ENCODE results near the gene BNIPL.

Gene BNIPL, protein sequence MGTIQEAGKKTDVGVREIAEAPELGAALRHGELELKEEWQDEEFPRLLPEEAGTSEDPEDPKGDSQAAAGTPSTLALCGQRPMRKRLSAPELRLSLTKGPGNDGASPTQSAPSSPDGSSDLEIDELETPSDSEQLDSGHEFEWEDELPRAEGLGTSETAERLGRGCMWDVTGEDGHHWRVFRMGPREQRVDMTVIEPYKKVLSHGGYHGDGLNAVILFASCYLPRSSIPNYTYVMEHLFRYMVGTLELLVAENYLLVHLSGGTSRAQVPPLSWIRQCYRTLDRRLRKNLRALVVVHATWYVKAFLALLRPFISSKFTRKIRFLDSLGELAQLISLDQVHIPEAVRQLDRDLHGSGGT

GRCh38 chr1:151036356-151036755, at the start of gene BNIPL:
BNIPL (plus strand) TSS chr1:151036586; CDS start chr1:151036726, 140 bp downstream.
- no peak for DNase-seq (ENCODE audit: low read depth)

GRCh38 chr1:150987924-150988323, 48.5 kb upstream of the BNIPL start:
- no peak overlapping the region for H3K4me3 ChIP-seq (ENCODE audit: low read depth, low read length)
- DNase-seq (ENCODE audit: low read depth) = no peak

More at GRCh38 chr1:151036356-151036755, at the start of gene BNIPL:
- H3K4me3 ChIP-seq (ENCODE audit: low read depth, low read length) = no peak within 1 kb of the TSS

GRCh38 chr1:150992626-150993025, 43.8 kb upstream of the BNIPL start:
- DNase-seq (ENCODE audit: low read depth) = no peak
- H3K4me3 ChIP-seq (ENCODE audit: low read depth, low read length) = no peak overlapping the region

- H3K4me3 ChIP-seq (ENCODE audit: low read depth, low read length) = no peak overlapping the region
- no peak for DNase-seq (ENCODE audit: low read depth)
Observed at GRCh38 chr1:150994248-150994647, 42.1 kb upstream of the BNIPL start.

- no peak for DNase-seq (ENCODE audit: low read depth)
- no peak overlapping the region for H3K4me3 ChIP-seq (ENCODE audit: low read depth, low read length)
Observed at GRCh38 chr1:150995460-150995859, 40.9 kb upstream of the BNIPL start.

DNA sequence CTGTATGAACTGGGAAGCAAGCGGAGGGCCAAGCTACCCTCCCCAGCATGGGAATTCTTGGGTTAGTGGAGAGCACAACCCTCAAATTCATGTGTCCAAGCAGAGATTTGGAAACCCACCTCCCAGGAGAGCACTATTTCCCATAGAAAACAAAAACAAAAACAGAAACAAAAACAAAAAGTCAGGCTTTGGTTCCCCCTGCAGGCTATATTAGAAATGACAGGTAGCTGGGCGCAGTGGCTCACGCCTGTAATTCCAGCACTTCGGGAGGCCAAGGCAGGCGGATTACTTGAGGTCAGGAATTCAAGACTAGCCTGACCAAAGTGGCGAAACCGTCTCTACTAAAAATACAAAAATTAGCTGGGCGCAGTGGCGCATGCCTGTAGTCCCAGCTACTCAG, 40.5 kb upstream of the BNIPL start:
- no peak overlapping the region for H3K4me3 ChIP-seq (ENCODE audit: low read depth, low read length)
- no peak for DNase-seq (ENCODE audit: low read depth)

DNA sequence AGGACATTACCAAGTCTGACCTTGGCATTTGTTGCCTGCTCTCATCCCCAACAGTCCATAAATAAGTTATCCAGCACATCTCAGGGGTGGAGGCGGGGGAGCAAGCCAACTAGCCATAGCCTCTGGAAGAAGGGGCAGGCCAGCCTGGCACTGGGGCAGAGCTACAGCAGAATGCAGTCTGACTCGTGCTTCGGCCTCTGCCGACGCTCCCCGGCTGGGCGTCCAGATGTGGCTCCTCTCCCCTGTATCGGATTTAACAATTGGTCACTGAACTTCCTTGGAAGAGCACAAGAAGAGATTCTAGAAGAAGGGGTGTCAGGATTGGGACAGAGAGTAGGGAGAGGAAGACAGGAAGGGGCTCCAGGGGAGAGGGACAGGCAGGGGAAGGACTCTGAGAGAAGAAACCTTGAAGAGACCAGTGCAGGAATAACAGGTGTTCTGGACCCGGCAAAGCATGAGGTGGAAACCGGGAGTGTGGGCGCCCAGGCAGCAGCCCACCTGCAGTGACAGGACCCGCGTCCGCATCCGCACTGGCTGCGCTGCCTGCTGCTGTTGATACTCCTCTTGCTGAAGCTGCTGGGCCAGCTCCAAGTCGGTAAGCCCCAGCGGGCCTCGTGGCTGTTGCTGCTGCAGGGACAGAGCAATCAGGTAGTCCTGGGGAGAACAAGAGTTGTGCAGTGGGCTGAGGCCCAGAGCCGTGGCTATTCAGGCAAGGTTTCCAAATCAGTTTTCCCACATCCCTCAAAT, 39.1 kb upstream of the BNIPL start:
- H3K4me3 ChIP-seq (ENCODE audit: low read depth, low read length) = no peak overlapping the region
- no peak for DNase-seq (ENCODE audit: low read depth)

DNA sequence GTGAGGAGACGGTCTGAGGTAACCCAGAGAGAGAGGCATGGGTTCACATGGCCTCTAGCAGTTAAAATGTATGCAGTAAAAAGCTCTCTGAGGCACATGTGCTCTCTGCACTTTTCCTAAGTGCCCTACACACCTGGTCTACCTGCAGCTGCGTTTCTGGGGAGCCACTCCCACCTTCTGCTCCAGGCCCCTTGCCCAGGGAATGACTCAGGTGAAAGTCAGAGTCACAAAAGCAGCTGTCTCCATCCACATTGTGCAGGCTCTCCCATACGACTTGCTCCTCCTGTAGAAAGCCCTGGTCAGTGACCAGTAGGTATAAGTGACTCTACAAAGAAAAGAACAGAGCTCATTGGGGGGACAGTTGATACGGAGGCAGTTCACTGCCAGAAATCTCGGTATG, 38.4 kb upstream of the BNIPL start:
- no peak overlapping the region for H3K4me3 ChIP-seq (ENCODE audit: low read depth, low read length)
- DNase-seq (ENCODE audit: low read depth) = no peak

GRCh38 chr1:150999051-150999674, 37.2 kb upstream of the BNIPL start:
- no peak overlapping the region for H3K4me3 ChIP-seq (ENCODE audit: low read depth, low read length)
- peak; percentile 32 for DNase-seq (ENCODE audit: low read depth)

DNA sequence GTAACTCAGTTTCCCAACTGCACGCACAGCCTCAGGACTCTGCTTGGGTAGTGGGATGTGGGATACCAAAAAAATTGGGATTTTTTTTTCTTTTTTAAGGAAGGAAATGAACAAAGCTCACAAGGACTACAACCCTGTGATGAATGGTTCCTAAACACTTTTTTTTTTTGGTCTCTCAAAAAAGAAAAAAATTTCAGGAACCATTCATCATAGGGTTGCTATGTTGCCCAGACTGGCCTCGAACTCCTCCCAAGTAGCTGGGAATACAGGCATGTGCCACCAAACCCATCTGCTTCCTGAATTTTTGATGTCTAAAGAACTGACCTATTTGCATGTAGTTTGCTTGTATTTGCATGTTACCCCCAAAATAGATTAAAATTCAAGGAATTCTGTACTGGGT, 36.5 kb upstream of the BNIPL start:
- DNase-seq (ENCODE audit: low read depth) = no peak
- H3K4me3 ChIP-seq (ENCODE audit: low read depth, low read length) = no peak overlapping the region

- no peak for DNase-seq (ENCODE audit: low read depth)
- H3K4me3 ChIP-seq (ENCODE audit: low read depth, low read length) = no peak overlapping the region
Observed at GRCh38 chr1:151000408-151000807, 36.0 kb upstream of the BNIPL start.

GRCh38 chr1:151001602-151002001, 34.8 kb upstream of the BNIPL start:
- H3K4me3 ChIP-seq (ENCODE audit: low read depth, low read length) = no peak overlapping the region
- no peak for DNase-seq (ENCODE audit: low read depth)

- no peak overlapping the region for H3K4me3 ChIP-seq (ENCODE audit: low read depth, low read length)
- no peak for DNase-seq (ENCODE audit: low read depth)
Observed at GRCh38 chr1:151002051-151002450, 34.3 kb upstream of the BNIPL start.

- DNase-seq (ENCODE audit: low read depth) = no peak
- no peak overlapping the region for H3K4me3 ChIP-seq (ENCODE audit: low read depth, low read length)
Observed at GRCh38 chr1:151002611-151003010, 33.8 kb upstream of the BNIPL start.

DNA sequence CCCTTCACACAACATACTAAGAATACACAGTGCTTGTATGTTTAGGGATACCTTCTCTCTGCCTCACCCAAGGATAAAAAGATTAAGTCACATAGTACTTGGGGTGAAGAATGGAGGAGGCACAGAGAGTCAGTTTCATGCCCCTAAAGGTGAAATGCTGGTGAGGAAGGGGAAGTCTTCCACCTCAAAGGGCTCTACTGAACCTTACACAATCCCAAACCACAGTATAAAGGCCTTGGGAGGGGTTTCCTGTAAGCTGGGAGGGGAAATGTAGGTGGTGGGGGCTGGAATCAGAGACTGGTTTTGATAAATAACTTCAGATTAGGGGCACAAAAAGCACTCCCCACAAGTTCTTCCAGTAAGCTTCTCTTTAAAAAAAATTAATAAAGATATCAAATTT, 33.2 kb upstream of the BNIPL start:
- DNase-seq (ENCODE audit: low read depth) = no peak
- no peak overlapping the region for H3K4me3 ChIP-seq (ENCODE audit: low read depth, low read length)

GRCh38 chr1:151005729-151006319, 30.6 kb upstream of the BNIPL start:
- peak overlapping the region; percentile 53 for H3K4me3 ChIP-seq (ENCODE audit: low read depth, low read length)
- DNase-seq (ENCODE audit: low read depth) = no peak

DNA sequence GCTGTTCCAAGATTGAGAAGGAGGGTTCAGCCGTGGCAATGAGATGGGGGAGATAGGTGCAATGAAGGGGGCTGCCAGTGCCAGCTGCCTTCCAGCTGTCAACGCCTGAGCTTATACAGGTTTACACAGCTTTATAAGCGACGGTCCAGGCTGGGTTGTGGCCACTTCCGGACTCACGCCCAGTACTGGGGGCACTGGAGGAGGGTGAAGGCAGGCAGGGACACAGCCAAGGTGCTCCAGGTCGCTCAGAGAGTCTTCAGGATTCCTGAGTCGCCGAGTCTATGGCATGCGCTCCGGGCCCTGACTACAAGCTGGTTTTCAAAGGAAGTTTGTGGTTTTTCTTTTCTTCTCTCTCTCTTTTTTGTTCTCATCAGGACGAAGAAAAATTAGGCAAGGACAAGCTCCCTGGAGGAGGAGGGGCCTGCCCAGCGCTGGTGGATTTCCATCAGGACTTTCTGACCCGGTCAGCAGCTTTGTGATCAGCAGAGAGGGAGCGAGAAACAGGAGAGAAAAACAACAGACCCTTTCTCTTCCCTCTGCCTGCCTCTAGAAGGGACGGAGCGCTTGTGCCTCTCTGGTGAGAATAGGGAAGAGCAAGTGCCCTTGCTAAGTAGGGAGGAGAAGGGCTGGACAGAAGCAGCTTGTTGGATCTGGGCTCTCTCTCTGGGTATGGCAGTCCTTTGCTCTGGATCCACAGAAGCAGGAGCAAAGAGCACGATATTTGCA, 29.9 kb upstream of the BNIPL start, which contains the start of gene MINDY1:
MINDY1 (minus strand) TSS at position 576 of the 726 bp plus-strand sequence. CDS start 4,285 bp downstream, outside the sequence.
- H3K4me3 ChIP-seq (ENCODE audit: low read depth, low read length) = peak within 1 kb of the TSS; percentile 53
- DNase-seq (ENCODE audit: low read depth) = peak; percentile 70

DNA sequence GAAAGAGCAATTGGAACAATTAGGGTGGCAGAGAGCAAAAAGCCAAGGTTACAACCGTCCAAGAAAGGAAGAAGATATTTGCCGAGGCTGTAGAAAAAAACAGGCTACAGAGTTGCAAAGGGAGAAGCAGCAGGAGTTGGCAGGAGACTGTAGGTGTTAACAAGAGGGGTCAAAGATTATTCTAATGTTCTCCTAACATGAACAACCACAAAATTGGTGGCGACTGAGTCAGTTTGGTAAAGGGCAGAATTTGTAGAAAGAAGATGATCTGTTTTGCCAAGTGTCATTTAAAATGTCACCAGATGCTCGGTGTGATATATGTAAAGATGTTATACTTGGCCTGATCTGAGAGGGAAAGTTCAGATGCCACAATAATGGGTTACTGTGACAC, 28.5 kb upstream of the BNIPL start:
- peak overlapping the region; percentile 75 for H3K4me3 ChIP-seq (ENCODE audit: low read depth, low read length)
- DNase-seq (ENCODE audit: low read depth) = no peak
